Loucy (cell line): ENCODE results near the gene GRPR.

ENCODE experiments used
- H2AFZ ChIP-seq: fragments of 200-600 bp; sonication (generic); 2 replicates; pipeline ENCODE4 v1.6.0; 2016; ENCODE audit warnings: antibody characterized with exemption, mild to moderate bottlenecking, low read length, moderate library complexity
- H3F3A ChIP-seq: fragments of 200-600 bp; 2 replicates; pipeline ENCODE4 v1.6.0; 2016; ENCODE audit warnings: antibody characterized with exemption, low read depth, mild to moderate bottlenecking
- H3K27me3 ChIP-seq: fragments of 200-600 bp; sonication (generic); 2 replicates; pipeline ENCODE4 v1.6.1; 2014; ENCODE audit warnings: low read length, mild to moderate bottlenecking; ENCODE audit not compliant: insufficient read depth, poor library complexity, severe bottlenecking
- H3K36me3 ChIP-seq: fragments of 200-600 bp; sonication (generic); 2 replicates; pipeline ENCODE4 v1.6.1; 2016; ENCODE audit warnings: low read length; ENCODE audit not compliant: insufficient read depth
- H3K4me1 ChIP-seq: fragments of 200-600 bp; sonication (generic); 2 replicates; pipeline ENCODE4 v1.5.1; 2014; ENCODE audit warnings: low read length, mild to moderate bottlenecking; ENCODE audit not compliant: insufficient read depth, poor library complexity, severe bottlenecking
- H3K4me2 ChIP-seq: fragments of 200-600 bp; sonication (generic); 2 replicates; pipeline ENCODE4 v1.6.0; 2014; ENCODE audit warnings: antibody characterized with exemption, low read length, low read depth, mild to moderate bottlenecking; ENCODE audit not compliant: poor library complexity, severe bottlenecking
- H3K4me3 ChIP-seq: fragments of 200-600 bp; sonication (generic); 2 replicates; pipeline ENCODE4 v1.5.1; 2014; ENCODE audit warnings: low read length, mild to moderate bottlenecking, mixed read lengths; ENCODE audit not compliant: poor library complexity, severe bottlenecking
- H3K79me2 ChIP-seq: fragments of 200-600 bp; sonication (generic); 2 replicates; pipeline ENCODE4 v1.6.1; 2014; ENCODE audit warnings: low read length; ENCODE audit not compliant: insufficient read depth
- H3K9ac ChIP-seq: fragments of 200-600 bp; sonication (generic); 2 replicates; pipeline ENCODE4 v1.6.0; 2014; ENCODE audit warnings: mild to moderate bottlenecking, low read depth, low read length, moderate library complexity; ENCODE audit not compliant: poor library complexity, severe bottlenecking
- H3K9me2 ChIP-seq: fragments of 200-600 bp; sonication (generic); replicated peaks from 2 replicates; pipeline ENCODE4 v1.6.1; 2016; ENCODE audit warnings: low read depth, low read length, mixed read lengths
- H3K9me3 ChIP-seq: fragments of 200-600 bp; sonication (generic); 2 replicates; pipeline ENCODE4 v1.6.1; 2014; ENCODE audit warnings: mild to moderate bottlenecking, antibody characterized with exemption, low read length, low read depth; ENCODE audit not compliant: insufficient read depth
- H4K20me1 ChIP-seq: fragments of 200-600 bp; sonication (generic); 2 replicates; pipeline ENCODE4 v1.6.0; 2014; ENCODE audit warnings: antibody characterized with exemption, low read length, mild to moderate bottlenecking; ENCODE audit not compliant: insufficient read depth, poor library complexity, severe bottlenecking
- CTCF ChIP-seq: fragments of 200-600 bp; sonication (generic); conservative IDR thresholded peaks from 2 replicates; pipeline ENCODE4 v1.5.1; 2014; ENCODE audit warnings: mild to moderate bottlenecking, antibody characterized with exemption, low read length
- EZH2phosphoT487 ChIP-seq: fragments of 200-600 bp; IDR thresholded peaks from 2 replicates; pipeline ENCODE4 v1.6.1; 2018; ENCODE audit warnings: antibody characterized with exemption, mild to moderate bottlenecking, moderate library complexity, borderline replicate concordance

Gene GRPR

GRCh38 chrX:16125520-16126149 is 2.3 kb downstream of the GRPR start:
- H3K79me2 ChIP-seq = no peaks in the 10 kb centered on the region
- no peaks in the 10 kb centered on the region for H3F3A ChIP-seq
- no peak overlapping the region for H2AFZ ChIP-seq
- no peaks in the 10 kb centered on the region for H3K9me2 ChIP-seq
- H3K9me3 ChIP-seq = no peaks in the 10 kb centered on the region
- no peak overlapping the region for H3K9ac ChIP-seq
- no peak overlapping the region for H3K4me2 ChIP-seq
- H3K36me3 ChIP-seq = no peaks in the 10 kb centered on the region
- H4K20me1 ChIP-seq = no peaks in the 10 kb centered on the region
- no peaks in the 10 kb centered on the region for H3K27me3 ChIP-seq
- no peak overlapping the region for H3K4me3 ChIP-seq
- no peaks in the 10 kb centered on the region for H3K4me1 ChIP-seq
- TF ChIP-seq EZH2phosphoT487 = no peak
- TF ChIP-seq CTCF = no peak

- no peaks in the 10 kb centered on the region for H3K27me3 ChIP-seq
- no peaks in the 10 kb centered on the region for H3K79me2 ChIP-seq
- no peaks in the 10 kb centered on the region for H3K9me2 ChIP-seq
- no peaks in the 10 kb centered on the region for H3F3A ChIP-seq
- no peaks in the 10 kb centered on the region for H4K20me1 ChIP-seq
- H2AFZ ChIP-seq = no peak overlapping the region
- H3K9me3 ChIP-seq = no peaks in the 10 kb centered on the region
- no peaks in the 10 kb centered on the region for H3K4me1 ChIP-seq
- H3K4me2 ChIP-seq = no peak overlapping the region
- TF ChIP-seq CTCF = no peak
- TF ChIP-seq EZH2phosphoT487 = no peak
- H3K36me3 ChIP-seq = no peaks in the 10 kb centered on the region
- H3K9ac ChIP-seq = no peak overlapping the region
- no peak overlapping the region for H3K4me3 ChIP-seq
These were observed 7.3 kb downstream of the GRPR start for GRCh38 chrX:16130707-16131106.

- Histone ChIP-seq H2AFZ (no peak overlapping the region), H3K9ac (no peak overlapping the region), H3K4me3 (no peak overlapping the region), H3K36me3 (no peaks in the 10 kb centered on the region), H3K4me2 (no peak overlapping the region), H3K9me2 (no peaks in the 10 kb centered on the region), H3K79me2 (no peaks in the 10 kb centered on the region), H3F3A (no peaks in the 10 kb centered on the region), H3K9me3 (no peaks in the 10 kb centered on the region), H4K20me1 (no peaks in the 10 kb centered on the region), H3K27me3 (no peaks in the 10 kb centered on the region), H3K4me1 (no peaks in the 10 kb centered on the region)
- TF ChIP-seq EZH2phosphoT487 (no peak), CTCF (no peak)
These were observed 11.6 kb downstream of the GRPR start for GRCh38 chrX:16134936-16135335.
